SU-DHL-6 (cell line): Measurements from ENCODE around the gene CEP192.

Experiments used
- CTCF ChIP-seq: fragments of 200-600 bp; sonication (generic); IDR thresholded peaks from one replicate; pipeline ENCODE4 v1.5.1; 2017; ENCODE audit warnings: antibody characterized with exemption, mild to moderate bottlenecking, low read length, moderate library complexity; ENCODE audit not compliant: insufficient read depth, poor library complexity, severe bottlenecking
- EZH2phosphoT487 ChIP-seq: fragments of 200-600 bp; sonication (generic), shearing (Covaris generic); conservative IDR thresholded peaks from 2 replicates; pipeline ENCODE4 v1.6.1; 2018; ENCODE audit warnings: mild to moderate bottlenecking, antibody characterized with exemption, low read length, moderate library complexity, mixed read lengths

GRCh38 chr18:13007248-13007560, 16.0 kb downstream of the CEP192 start:
- no peak for TF ChIP-seq CTCF
- no peak for TF ChIP-seq EZH2phosphoT487
